GM12878 (cell line): ENCODE results near the gene IL1B. TPM values are rescaled to one million over a fixed set of nuclear protein-coding genes. Genes with fewer than 3 reads are reported as not detected.

Experiments used
- ATAC-seq: fragments of 200-7000 bp; cut with Tn5 transposase; 3 replicates; pipeline ENCODE4 v1.9.1; 2020; ENCODE audit warnings: mild to moderate bottlenecking, moderate library complexity
- BruUV-seq: library from RNA; stranded (reverse); fragments of 400-500 nt; replicated peaks from 2 replicates; lab custom pipeline; 2021; lab: Mats Ljungman, UMichigan
- CTCF ChIA-PET: fragments of 300-600 bp; sonication (Branson Sonifier 250); formaldehyde crosslinking; extraction: SDS; loops from one replicate; lab custom pipeline; 2021; ENCODE audit warnings: inconsistent platforms; lab: Yijun Ruan, JAX
- POLR2A ChIA-PET: fragments of 350-600 bp; formaldehyde crosslinking; extraction: SDS; loops from one replicate; lab custom pipeline; 2021; ENCODE audit warnings: inconsistent platforms; lab: Charles Lee
- RAD21 ChIA-PET: fragments of 300-600 bp; sonication (Branson Sonifier 250); formaldehyde crosslinking; loops from one replicate; lab custom pipeline; 2023; ENCODE audit warnings: antibody characterized with exemption; ENCODE audit not compliant: unreplicated experiment; lab: Charles Lee
- SMC1A ChIA-PET: fragments of 300-600 bp; sonication (Branson Sonifier 250); formaldehyde crosslinking; loops from one replicate; lab custom pipeline; 2023; ENCODE audit not compliant: unreplicated experiment, uncharacterized antibody; lab: Charles Lee
- DNase-seq: peaks from one replicate; pipeline ENCODE4 v3.0.0-alpha.2; 2011; ENCODE audit warnings: low read depth, low spot score
- FAIRE-seq: peaks from 3 replicates; lab custom pipeline; 2011; peaks lifted over from hg19 to GRCh38; lab: Jason Lieb, UNC
- H2AFZ ChIP-seq: 2 replicates; pipeline ENCODE4 v1.6.0; 2011; ENCODE audit warnings: low read depth, low read length, control low read depth; ENCODE audit not compliant: control insufficient read depth
- H3K27ac ChIP-seq: 2 replicates; pipeline ENCODE4 v1.5.1; 2011; ENCODE audit warnings: control low read depth; ENCODE audit not compliant: control insufficient read depth, insufficient read depth
- H3K27me3 ChIP-seq, 2 experiments: replicated peaks in 1 of 2; 2 replicates each; pipeline versions ENCODE4 v1.6.0 to v1.6.1; 2011; ENCODE audit warnings: low read length in 1 of 2; ENCODE audit not compliant: control insufficient read depth in 2 of 2, insufficient read depth in 2 of 2
- H3K36me3 ChIP-seq, 2 experiments: 2 replicates each; pipeline ENCODE4 v1.5.1; 2011; ENCODE audit warnings: low read length in 1 of 2; ENCODE audit not compliant: control insufficient read depth in 2 of 2, insufficient read depth in 2 of 2
- H3K4me1 ChIP-seq: 2 replicates; pipeline ENCODE4 v1.6.1; 2011; ENCODE audit warnings: mild to moderate bottlenecking, low read length, moderate library complexity, mixed read lengths; ENCODE audit not compliant: control insufficient read depth, insufficient read depth
- H3K4me2 ChIP-seq: 2 replicates; pipeline ENCODE4 v1.6.0; 2011; ENCODE audit warnings: control low read depth; ENCODE audit not compliant: control insufficient read depth, insufficient read depth
- H3K4me3 ChIP-seq: fragments of 200-600 bp; sonication (generic); 2 replicates; pipeline ENCODE4 v1.5.1; 2016
- H3K79me2 ChIP-seq: 2 replicates; pipeline ENCODE4 v1.6.0; 2011; ENCODE audit warnings: low read length; ENCODE audit not compliant: control insufficient read depth, insufficient read depth
- H3K9ac ChIP-seq: 2 replicates; pipeline ENCODE4 v1.8.0; 2011; ENCODE audit warnings: low read length, control low read depth, mixed read lengths; ENCODE audit not compliant: control insufficient read depth, insufficient read depth
- H3K9me3 ChIP-seq: replicated peaks from 3 replicates; pipeline ENCODE4 v1.5.1; 2011; ENCODE audit warnings: mild to moderate bottlenecking, low read length; ENCODE audit not compliant: control insufficient read depth, insufficient read depth
- H4K20me1 ChIP-seq: 2 replicates; pipeline ENCODE4 v1.6.0; 2011; ENCODE audit not compliant: control insufficient read depth, insufficient read depth
- CHD1 ChIP-seq: IDR thresholded peaks from 2 replicates; pipeline ENCODE4 v1.6.1; 2012; ENCODE audit warnings: low read depth, low read length, improper control_type of control experiment
- CHD4 ChIP-seq: fragments of 200-600 bp; sonication (generic); IDR thresholded peaks from 2 replicates; pipeline ENCODE4 v1.6.1; 2016; ENCODE audit warnings: mild to moderate bottlenecking
- EGR1 ChIP-seq, 2 experiments: IDR thresholded peaks; 1 replicate in 1 of 2; 2 replicates in 1 of 2; pipeline ENCODE4 v1.6.1; 2011 to 2012; ENCODE audit warnings: low read depth in 2 of 2, low read length in 2 of 2, borderline replicate concordance in 1 of 2, mild to moderate bottlenecking in 1 of 2, moderate library complexity in 1 of 2
- HDAC2 ChIP-seq: fragments of 200-600 bp; sonication (generic); IDR thresholded peaks from 2 replicates; pipeline ENCODE4 v1.6.1; 2017
- IKZF2 ChIP-seq, 2 experiments: fragments of 450-650 bp; IDR thresholded peaks; 2 replicates each; pipeline ENCODE4 v1.6.1; 2017; ENCODE audit warnings: mild to moderate bottlenecking in 2 of 2, moderate library complexity in 2 of 2
- POLR2A ChIP-seq: IDR thresholded peaks from 2 replicates; pipeline ENCODE4 v1.6.1; 2011; ENCODE audit warnings: low read depth, mild to moderate bottlenecking, low read length
- POU2F2 ChIP-seq: IDR thresholded peaks from 3 replicates; pipeline ENCODE4 v1.6.1; 2011; ENCODE audit warnings: low read depth, mild to moderate bottlenecking, low read length, borderline replicate concordance
- PRDM15 ChIP-seq: fragments of 450-650 bp; formaldehyde crosslinking; IDR thresholded peaks from 2 replicates; pipeline ENCODE4 v1.4.0; 2020; ENCODE audit warnings: mild to moderate bottlenecking, moderate library complexity
- SREBF1 ChIP-seq: IDR thresholded peaks from 2 replicates; pipeline ENCODE4 v1.6.1; 2012; ENCODE audit warnings: mild to moderate bottlenecking, low read length
- WGBS: methylation state at CpG from one replicate; pipeline ENCODE4 v1.1.6; 2016; ENCODE audit warnings: low lambda C conversion rate; ENCODE audit not compliant: insufficient replicate concordance, insufficient coverage; ENCODE audit errors: missing lambda C conversion rate; 5-methylcytosine and 5-hydroxymethylcytosine counted together
- in situ Hi-C: fragments of 300-500 bp; cut with MboI; formaldehyde crosslinking; loops from 9 replicates; pipeline ENCODE4 v1.14.3; 2018; ENCODE audit warnings: mixed read lengths
- intact Hi-C: fragments of 100-400 bp; cut with micrococcal nuclease; formaldehyde crosslinking; loops from one replicate; pipeline ENCODE4 v1.14.2; 2022; ENCODE audit not compliant: unreplicated experiment
- polyA plus RNA-seq, 11 experiments: library from polyadenylated mRNA; depleted of rRNA in 4 of 11; unstranded in 6 of 11; stranded (reverse) in 5 of 11; fragments of >200 nt; fragmentation: Nextera tagmentation in 4 of 11; fragmentation: Illumina TruSeq in 1 of 11; extraction: Ambion mirVana in 4 of 11; extraction: Trizol in 1 of 11; gene quantifications; 1 replicate in 1 of 11; 2 replicates in 10 of 11; pipeline versions ENCODE4 v1.2.1 to v1.2.3, GENCODE V29; 2011 to 2016; ENCODE audit warnings: inconsistent platforms in 2 of 11, missing spikeins in 2 of 11, low read depth in 1 of 11
- total RNA-seq, 4 experiments: library from RNA; depleted of rRNA in 3 of 4; stranded (reverse); fragments of >200 nt in 3 of 4; fragmentation: Illumina TruSeq in 1 of 4; extraction: Trizol in 1 of 4; gene quantifications; 2 replicates each; pipeline versions ENCODE4 v1.2.1 to v1.2.3, GENCODE V29; 2013 to 2021
- TF ChIP-seq, protein P1 (sequence below): IDR thresholded peaks from 2 replicates; pipeline ENCODE4 v1.6.1; 2011; ENCODE audit warnings: mild to moderate bottlenecking, low read depth, low read length, moderate library complexity; ENCODE audit not compliant: insufficient replicate concordance
- TF ChIP-seq, protein P2 (sequence below): fragments of 450-650 bp; IDR thresholded peaks from 2 replicates; pipeline ENCODE4 v1.6.1; 2016; ENCODE audit warnings: mild to moderate bottlenecking

The IL1B gene
- total and polyA plus RNA-seq, 10 of the 15 experiments (the other 5 are each of a cell fraction or from before 2014, with no cell fraction given), result 0.20 to 1.6 (median 0.84) TPM

DNA sequence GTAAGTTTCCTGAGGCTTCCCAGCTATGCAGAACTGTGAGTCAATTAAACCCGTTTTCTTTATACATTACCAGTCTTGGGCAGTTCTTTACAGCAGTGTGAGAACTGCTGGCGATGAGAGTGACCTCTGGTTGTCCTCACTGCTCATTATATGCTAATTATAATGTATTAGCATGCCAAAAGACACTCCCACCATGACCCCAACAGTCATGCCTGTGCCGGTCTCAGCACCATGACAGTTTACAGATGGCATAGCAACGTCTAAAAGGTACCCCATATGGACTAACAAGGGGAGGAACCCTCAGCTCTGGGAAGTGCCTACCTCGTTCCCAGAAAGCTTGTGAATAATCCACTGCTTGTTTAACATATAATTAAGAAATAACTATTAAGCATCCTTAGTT is 44.2 kb downstream of the IL1B start:
- CTCF ChIA-PET, result interaction anchor here (0.5 to 1.3 kb wide), 4 partner anchors 9 to 93 kb away, joined by 3 read pairs; no protein-coding TSS in a partner anchor
- Histone ChIP-seq H3K9me3 (peaks cover 2% of the 10 kb centered on the region; the same call in 2 of the 3 replicates), H3K27ac (no peak overlapping the region), H3K9ac (no peak overlapping the region), H3K4me2 (no peak overlapping the region), H3K36me3 (no peaks in the 10 kb centered on the region), H4K20me1 (no peaks in the 10 kb centered on the region), H3K4me1 (peaks cover 13% of the 10 kb centered on the region), H2AFZ (no peak overlapping the region), H3K4me3 (no peak overlapping the region), H3K79me2 (no peaks in the 10 kb centered on the region), H3K27me3 (no peaks in the 10 kb centered on the region)
- ATAC-seq, result no peak
- RAD21 ChIA-PET, result interaction anchor here (0.9 kb wide), 1 partner anchor 44 kb away, joined by 3 read pairs; no protein-coding TSS in a partner anchor
- intact Hi-C loops, result no loop called here
- WGBS, result 99% methylated on average over 5 of the region's 5 CpGs
- TF ChIP-seq PRDM15 (CRISPR knock-in tag), result no peak
- TF ChIP-seq HDAC2, result no peak
- TF ChIP-seq SREBF1, result no peak
- no peak for TF ChIP-seq POU2F2
- TF ChIP-seq CHD4, result no peak
- TF ChIP-seq, protein P1, sequence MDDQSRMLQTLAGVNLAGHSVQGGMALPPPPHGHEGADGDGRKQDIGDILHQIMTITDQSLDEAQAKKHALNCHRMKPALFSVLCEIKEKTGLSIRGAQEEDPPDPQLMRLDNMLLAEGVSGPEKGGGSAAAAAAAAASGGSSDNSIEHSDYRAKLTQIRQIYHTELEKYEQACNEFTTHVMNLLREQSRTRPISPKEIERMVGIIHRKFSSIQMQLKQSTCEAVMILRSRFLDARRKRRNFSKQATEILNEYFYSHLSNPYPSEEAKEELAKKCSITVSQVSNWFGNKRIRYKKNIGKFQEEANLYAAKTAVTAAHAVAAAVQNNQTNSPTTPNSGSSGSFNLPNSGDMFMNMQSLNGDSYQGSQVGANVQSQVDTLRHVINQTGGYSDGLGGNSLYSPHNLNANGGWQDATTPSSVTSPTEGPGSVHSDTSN, result no peak
- TF ChIP-seq, protein P2, sequence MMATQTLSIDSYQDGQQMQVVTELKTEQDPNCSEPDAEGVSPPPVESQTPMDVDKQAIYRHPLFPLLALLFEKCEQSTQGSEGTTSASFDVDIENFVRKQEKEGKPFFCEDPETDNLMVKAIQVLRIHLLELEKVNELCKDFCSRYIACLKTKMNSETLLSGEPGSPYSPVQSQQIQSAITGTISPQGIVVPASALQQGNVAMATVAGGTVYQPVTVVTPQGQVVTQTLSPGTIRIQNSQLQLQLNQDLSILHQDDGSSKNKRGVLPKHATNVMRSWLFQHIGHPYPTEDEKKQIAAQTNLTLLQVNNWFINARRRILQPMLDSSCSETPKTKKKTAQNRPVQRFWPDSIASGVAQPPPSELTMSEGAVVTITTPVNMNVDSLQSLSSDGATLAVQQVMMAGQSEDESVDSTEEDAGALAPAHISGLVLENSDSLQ, result no peak
- no peak for TF ChIP-seq IKZF2 (IDR thresholded peaks at IDR 0.05)
- no peak for TF ChIP-seq POLR2A
- TF ChIP-seq CHD1, result no peak
- no peak for TF ChIP-seq EGR1 (IDR thresholded peaks at IDR 0.05; ENCODE audit: borderline replicate concordance in 1 of 2, low read depth in 2 of 2, low read length in 2 of 2)
- POLR2A ChIA-PET, result interaction anchor here (0.6 kb wide), 1 partner anchor 42 kb away, joined by 3 read pairs; no protein-coding TSS in a partner anchor
- in situ Hi-C loops, result no loop called here
- FAIRE-seq, result no peak
- DNase-seq, result no peak
- BruUV-seq, result no TSS peak
- SMC1A ChIA-PET, result interaction anchor here (0.9 to 6.5 kb wide), 2 partner anchors 9 kb away, joined by 3 to 57 read pairs; partner anchors contain the start of gene IL1A
